Psoas muscle (tissue), 8 donors: ENCODE results near the gene ZCCHC7. TPM values are rescaled to one million over a fixed set of nuclear protein-coding genes. Genes with fewer than 3 reads are reported as not detected.

Source experiments
- ATAC-seq, 4 donors: fragments of 200-7000 bp; cut with Tn5 transposase; one replicate each; pipeline ENCODE4 v1.9.1; 2020; ENCODE audit warnings: moderate library complexity in 3 of 4, mild to moderate bottlenecking in 2 of 4
- DNase-seq, 2 donors: peaks; one replicate each; pipeline ENCODE4 v3.0.0-alpha.2; 2020
- H3K27ac ChIP-seq: fragments of 200-600 bp; one replicate; pipeline ENCODE4 v1.8.0; 2022
- H3K27me3 ChIP-seq, 3 donors: fragments of 200-600 bp in 1 of 3; one replicate each; pipeline versions ENCODE4 v1.6.1 to v1.8.0; 2013 to 2022; ENCODE audit warnings: low read length in 2 of 3, mild to moderate bottlenecking in 2 of 3, moderate library complexity in 1 of 3; ENCODE audit not compliant: insufficient read depth in 3 of 3
- H3K36me3 ChIP-seq, 2 donors: fragments of 200-600 bp in 1 of 2; one replicate each; pipeline versions ENCODE4 v1.6.1 to v1.8.0; 2013 to 2022; ENCODE audit warnings: low read depth in 1 of 2, mild to moderate bottlenecking in 1 of 2, moderate library complexity in 1 of 2; ENCODE audit not compliant: insufficient read depth in 1 of 2
- H3K4me1 ChIP-seq: fragments of 200-600 bp; one replicate; pipeline ENCODE4 v1.8.0; 2022
- H3K4me3 ChIP-seq: fragments of 200-600 bp; one replicate; pipeline ENCODE4 v1.8.0; 2022; ENCODE audit warnings: mild to moderate bottlenecking
- H3K9me3 ChIP-seq: fragments of 200-600 bp; one replicate; pipeline ENCODE4 v1.8.0; 2022
- CTCF ChIP-seq: fragments of 200-600 bp; IDR thresholded peaks from one replicate; pipeline ENCODE4 v1.8.0; 2022; ENCODE audit warnings: antibody characterized with exemption
- WGBS, 3 donors: extraction: QIAGEN DNeasy Blood & Tissue Kit; methylation state at CpG; one replicate each; pipeline versions ENCODE4 v1.1.6 to v1.1.7; 2013; 5-methylcytosine and 5-hydroxymethylcytosine counted together
- intact Hi-C, 2 donors: fragments of 100-400 bp; cut with DNase I; formaldehyde crosslinking; loops; one replicate each; pipeline versions ENCODE4 v1.11.0 to v1.14.2; 2022
- polyA plus RNA-seq, 3 donors: library from polyadenylated mRNA; stranded (reverse); fragments of 200-250 nt; gene quantifications; one replicate each; pipeline ENCODE4 v1.2.3, GENCODE V29; 2013
- total RNA-seq, 4 donors: library from RNA; stranded (reverse); fragmentation: NEBNext Ultra II Directional in 2 of 4; extraction: Animal tissue kit (Norgen Biotek cat#: 25700) in 2 of 4; gene quantifications; one replicate each; pipeline versions ENCODE4 v1.2.1 to v1.2.4, GENCODE V29; 2021 to 2023
- donor health status: healthy with polysubstance abuse.
- donor health status: DM: no; HTN: no; CAD: no; lungs with moderate emphysema.
- donor health status: Bipolar disorder and iron deficiency.
- donor health status: healthy.
- donor health status: DM: yes; HTN: yes; CAD: no.
- donor health status: DM: no; HTN: no; CAD: no.
- donor health status: DM: no; HTN: no; CAD: no.
- donor health status: DM: yes; HTN: yes; CAD: no.

The ZCCHC7 gene
- total and polyA plus RNA-seq, 7 donors = 6.2 to 10.3 (median 7.3) TPM

GRCh38 chr9:37096628-37097027 is 23.7 kb upstream of the ZCCHC7 start:
- no peak for TF ChIP-seq CTCF
- WGBS, 3 donors = 85 to 91% (median 85%) methylated on average over 4 of the region's 4 CpGs
- ATAC-seq = no peak

GRCh38 chr9:37097294-37097693 is 23.1 kb upstream of the ZCCHC7 start:
- WGBS, 3 donors = 78 to 82% (median 81%) methylated on average over 1 of the region's 1 CpG
- intact Hi-C loops = no loop called here
- ATAC-seq (no peak), DNase-seq (no peak)
- H3K4me1 ChIP-seq = no peaks in the 10 kb centered on the region
- no peaks in the 10 kb centered on the region for H3K9me3 ChIP-seq
- H3K27ac ChIP-seq = no peak overlapping the region
- H3K27me3 ChIP-seq = no peaks in the 10 kb centered on the region
- no peak for TF ChIP-seq CTCF
- H3K4me3 ChIP-seq = no peak overlapping the region
- no peaks in the 10 kb centered on the region for H3K36me3 ChIP-seq

More at GRCh38 chr9:37096628-37097027, 23.7 kb upstream of the ZCCHC7 start:
- intact Hi-C loops = no loop called here
- Histone ChIP-seq H3K36me3 (no peaks in the 10 kb centered on the region), H3K27me3 (no peaks in the 10 kb centered on the region), H3K4me3 (no peak overlapping the region), H3K27ac (no peak overlapping the region), H3K9me3 (no peaks in the 10 kb centered on the region), H3K4me1 (no peaks in the 10 kb centered on the region)
- DNase-seq = no peak

- no peak overlapping the region for H3K4me3 ChIP-seq
- WGBS, 3 donors = 48 to 72% (median 69%) methylated on average over 2 of the region's 2 CpGs
- no peak for TF ChIP-seq CTCF
- H3K9me3 ChIP-seq = no peaks in the 10 kb centered on the region
- no peaks in the 10 kb centered on the region for H3K27me3 ChIP-seq
- H3K4me1 ChIP-seq = no peaks in the 10 kb centered on the region
- no peaks in the 10 kb centered on the region for H3K36me3 ChIP-seq
- H3K27ac ChIP-seq = no peak overlapping the region
- no peak for DNase-seq
- intact Hi-C loops = no loop called here
- ATAC-seq = no peak
Measured at GRCh38 chr9:37100327-37100726, 20.0 kb upstream of the ZCCHC7 start.

GRCh38 chr9:37100741-37101140 is 19.6 kb upstream of the ZCCHC7 start:
- no peak for ATAC-seq
- H3K4me1 ChIP-seq = no peaks in the 10 kb centered on the region
- H3K4me3 ChIP-seq = no peak overlapping the region
- 90 to 97% (median 95%) methylated on average over 2 of the region's 2 CpGs for WGBS, 3 donors
- H3K27me3 ChIP-seq = no peaks in the 10 kb centered on the region
- intact Hi-C loops = no loop called here
- no peak for DNase-seq
- TF ChIP-seq CTCF = no peak
- H3K36me3 ChIP-seq = no peaks in the 10 kb centered on the region
- no peak overlapping the region for H3K27ac ChIP-seq
- no peaks in the 10 kb centered on the region for H3K9me3 ChIP-seq

GRCh38 chr9:37102486-37102885 is 17.9 kb upstream of the ZCCHC7 start:
- intact Hi-C loops = no loop called here
- Histone ChIP-seq H3K4me1 (no peaks in the 10 kb centered on the region), H3K9me3 (no peaks in the 10 kb centered on the region), H3K27ac (no peak overlapping the region), H3K27me3 (no peaks in the 10 kb centered on the region), H3K4me3 (no peak overlapping the region), H3K36me3 (no peaks in the 10 kb centered on the region)
- no peak for TF ChIP-seq CTCF
- DNase-seq (no peak), ATAC-seq (no peak)
- WGBS, 3 donors = 30 to 41% (median 41%) methylated on average over 3 of the region's 3 CpGs
